Measurements from ENCODE around the gene TEX48.

The TEX48 gene

GRCh38 chr9:114674798-114675540, 7.0 kb downstream of the TEX48 start:
- TF ChIP-seq CTCF (conservative IDR thresholded peaks at IDR 0.05; ENCODE audit: control insufficient read depth, insufficient read depth, low read depth, low read length), result no peak
- no peak overlapping the region for H3K4me3 ChIP-seq (ENCODE audit: control insufficient read depth, low read depth, low read length)
- peak; percentile 55 for DNase-seq (ENCODE audit: low read depth)

GRCh38 chr9:114674076-114674797, 7.8 kb downstream of the TEX48 start:
- H3K4me3 ChIP-seq (ENCODE audit: control insufficient read depth, low read depth, low read length), result no peak overlapping the region
- TF ChIP-seq CTCF (conservative IDR thresholded peaks at IDR 0.05; ENCODE audit: control insufficient read depth, insufficient read depth, low read depth, low read length), result no peak
- no peak for DNase-seq (ENCODE audit: low read depth)

GRCh38 chr9:114671605-114672004, 10.4 kb downstream of the TEX48 start:
- TF ChIP-seq CTCF (conservative IDR thresholded peaks at IDR 0.05; ENCODE audit: control insufficient read depth, insufficient read depth, low read depth, low read length), result no peak
- H3K4me3 ChIP-seq (ENCODE audit: control insufficient read depth, low read depth, low read length), result no peak overlapping the region
- no peak for DNase-seq (ENCODE audit: low read depth)

- DNase-seq (ENCODE audit: low read depth), result no peak
- TF ChIP-seq CTCF (conservative IDR thresholded peaks at IDR 0.05; ENCODE audit: control insufficient read depth, insufficient read depth, low read depth, low read length), result no peak
- no peak overlapping the region for H3K4me3 ChIP-seq (ENCODE audit: control insufficient read depth, low read depth, low read length)
Measured at GRCh38 chr9:114669961-114670360, 12.0 kb downstream of the TEX48 start.

- no peak for DNase-seq (ENCODE audit: low read depth)
- no peak overlapping the region for H3K4me3 ChIP-seq (ENCODE audit: control insufficient read depth, low read depth, low read length)
- TF ChIP-seq CTCF (conservative IDR thresholded peaks at IDR 0.05; ENCODE audit: control insufficient read depth, insufficient read depth, low read depth, low read length), result no peak
Measured at GRCh38 chr9:114668146-114668545, 13.8 kb downstream of the TEX48 start.

GRCh38 chr9:114666851-114667250, 15.1 kb downstream of the TEX48 start:
- DNase-seq (ENCODE audit: low read depth), result no peak
- H3K4me3 ChIP-seq (ENCODE audit: control insufficient read depth, low read depth, low read length), result no peak overlapping the region
- TF ChIP-seq CTCF (conservative IDR thresholded peaks at IDR 0.05; ENCODE audit: control insufficient read depth, insufficient read depth, low read depth, low read length), result no peak
